HG03521 (cell line): ENCODE results near the gene HLA-G.
"Not testable (repeated sequence)": the region's sequence is repeated elsewhere in the genome, so short reads cannot be mapped to it uniquely, and the experiment has no call there.

Experiments used
- ATAC-seq: cut with Tn5 transposase; IDR thresholded peaks from one replicate; pipeline ENCODE4 v1.9.1; 2021; ENCODE audit warnings: mild to moderate bottlenecking, moderate library complexity; ENCODE audit not compliant: unreplicated experiment

The HLA-G gene

GRCh38 chr6:29864037-29864810 lies 36.6 kb downstream of the HLA-G start:
- no peak for ATAC-seq

- ATAC-seq = no peak
Measured at GRCh38 chr6:29865631-29866030, 38.0 kb downstream of the HLA-G start.

DNA sequence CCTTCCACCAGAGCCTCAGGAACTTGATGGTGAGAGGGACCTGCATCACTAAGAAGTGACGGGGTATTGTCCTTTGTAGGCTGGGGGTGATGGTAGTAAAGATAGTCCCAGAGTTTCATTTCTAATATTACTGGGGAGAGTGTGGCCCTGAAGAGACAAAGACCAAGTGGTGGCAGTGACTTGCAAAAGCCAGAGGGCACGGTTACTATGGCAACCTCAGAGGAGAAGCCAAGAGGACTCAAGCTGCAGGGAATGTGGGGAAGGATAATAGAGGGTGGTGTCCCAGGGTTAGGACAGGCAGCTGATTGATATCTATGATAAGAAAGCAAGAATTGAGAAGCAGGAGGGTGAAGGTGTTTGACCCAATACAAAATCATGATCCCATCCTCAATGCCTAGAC lies 42.5 kb downstream of the HLA-G start:
- ATAC-seq = no peak

DNA sequence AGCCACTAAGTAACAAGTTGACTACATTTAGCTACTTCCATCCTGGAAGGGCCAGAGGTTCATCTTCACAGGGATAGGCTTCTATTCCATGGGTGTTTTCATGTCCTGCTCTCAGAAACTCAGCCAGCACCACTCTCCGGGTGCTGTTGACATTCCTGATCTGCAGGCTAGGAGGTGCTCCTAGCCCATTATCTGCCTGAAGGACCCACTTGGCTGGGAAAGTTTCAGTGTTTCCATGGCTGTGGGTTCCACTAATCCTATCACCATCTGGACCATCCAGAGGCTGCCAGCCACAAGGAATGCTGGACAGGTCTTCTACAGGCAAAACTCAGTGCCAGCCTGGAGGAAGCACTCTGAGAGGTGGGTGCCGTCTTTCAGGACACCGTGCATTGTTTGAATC lies 45.2 kb downstream of the HLA-G start:
- ATAC-seq = no peak

DNA sequence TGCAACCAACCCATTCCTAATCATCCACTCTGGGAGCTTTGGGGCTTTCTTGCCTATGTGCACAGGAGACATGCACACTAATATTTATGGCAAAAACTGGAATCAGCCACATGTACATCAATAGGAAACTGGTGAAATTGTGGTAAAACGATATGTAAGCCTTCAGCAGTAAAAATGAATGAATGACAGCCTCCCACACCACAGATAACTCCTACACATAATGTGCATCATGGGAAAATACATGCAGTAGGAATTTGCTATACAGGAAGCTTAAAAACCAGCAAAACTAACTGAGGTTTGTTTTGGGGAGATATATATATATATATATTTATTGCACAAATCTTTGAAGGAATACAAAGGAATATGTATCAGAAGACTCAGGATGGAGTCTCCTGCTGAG lies 47.6 kb downstream of the HLA-G start:
- ATAC-seq = no peak

GRCh38 chr6:29875734-29876133 lies 48.1 kb downstream of the HLA-G start:
- ATAC-seq = not testable (repeated sequence)
